Adrenal gland (tissue), 12 donors: ENCODE measurements around the gene TBC1D7. TPM values are rescaled to one million over a fixed set of nuclear protein-coding genes. Genes with fewer than 3 reads are reported as not detected.

ENCODE experiments used
- DNase-seq, 7 donors: peaks; one replicate each; pipeline ENCODE4 v3.0.0-alpha.2; 2019 to 2020
- H3K27ac ChIP-seq, 5 donors: fragments of 200-600 bp; sonication (generic) in 4 of 5; 1 replicate in 3 of 5; 2 replicates in 2 of 5; pipeline versions ENCODE4 v1.5.1 to v1.8.0; 2016 to 2020; ENCODE audit warnings: mild to moderate bottlenecking in 1 of 5
- H3K27me3 ChIP-seq: fragments of 200-600 bp; 2 replicates; pipeline ENCODE4 v1.8.0; 2021
- H3K36me3 ChIP-seq, 2 donors: fragments of 200-600 bp; replicated peaks in 1 of 2; 1 replicate in 1 of 2; 2 replicates in 1 of 2; pipeline versions ENCODE4 v1.5.1 to v1.8.0; 2018 to 2022
- H3K4me1 ChIP-seq, 2 donors: fragments of 200-600 bp; replicated peaks in 1 of 2; 1 replicate in 1 of 2; 2 replicates in 1 of 2; pipeline versions ENCODE4 v1.5.1 to v1.8.0; 2018 to 2021
- H3K4me3 ChIP-seq, 4 donors: fragments of 200-600 bp; sonication (generic) in 3 of 4; one replicate each; pipeline ENCODE4 v1.5.1; 2016 to 2018
- H3K9me3 ChIP-seq, 3 donors: fragments of 200-600 bp; sonication (generic) in 1 of 3; replicated peaks in 1 of 3; 1 replicate in 2 of 3; 2 replicates in 1 of 3; pipeline versions ENCODE4 v1.5.1 to v1.8.0; 2016 to 2021
- POLR2A ChIP-seq, 2 donors: fragments of 450-650 bp; IDR thresholded peaks; one replicate each; pipeline ENCODE4 v1.6.1; 2017; ENCODE audit warnings: antibody characterized with exemption in 2 of 2, mild to moderate bottlenecking in 2 of 2, moderate library complexity in 1 of 2
- WGBS, 4 donors: extraction: QIAGEN DNeasy Blood & Tissue Kit in 2 of 4; methylation state at CpG; one replicate each; pipeline versions ENCODE4 v1.1.5 to v1.1.7; 2013 to 2017; 5-methylcytosine and 5-hydroxymethylcytosine counted together
- intact Hi-C, 2 donors: fragments of 100-400 bp; cut with DNase I; formaldehyde crosslinking; loops; one replicate each; pipeline versions ENCODE4 v1.14.1 to v1.15.0; 2022 to 2023
- polyA plus RNA-seq, 3 donors: library from polyadenylated mRNA; stranded (reverse); fragments of 200-250 nt in 2 of 3; fragments of 350-450 nt in 1 of 3; fragmentation: Illumina TruSeq in 1 of 3; extraction: RNeasy Lipid Tissue Mini Kit (QIAGEN cat#74804) in 1 of 3; gene quantifications; one replicate each; pipeline ENCODE4 v1.2.3, GENCODE V29; 2013 to 2014
- total RNA-seq, 9 donors: library from RNA; depleted of rRNA in 4 of 9; stranded (reverse); fragments of >200 nt in 4 of 9; fragments of 120-200 nt in 1 of 9; fragmentation: NEBNext Ultra II Directional in 1 of 9; extraction: Animal tissue kit (Norgen Biotek cat#: 25700) in 1 of 9; gene quantifications; one replicate each; pipeline versions ENCODE4 v1.1.0 to v1.2.4, GENCODE V29; 2013 to 2023
- TF ChIP-seq, protein P1 (sequence below), 6 experiments: fragments of 450-650 bp in 4 of 6; fragments of 200-600 bp in 2 of 6; sonication (generic) in 1 of 6; IDR thresholded peaks; 1 replicate in 5 of 6; 2 replicates in 1 of 6; pipeline versions ENCODE4 v1.5.1 to v1.8.0; 2016 to 2021; ENCODE audit warnings: antibody characterized with exemption in 6 of 6, mild to moderate bottlenecking in 2 of 6, moderate library complexity in 1 of 6
- donor health status: healthy with polysubstance abuse.
- donor health status: Bipolar disorder and iron deficiency.
- donor health status: DM: yes; HTN: yes; CAD: no.
- donor health status: DM: no; HTN: no; CAD: no.
- donor health status: DM: no; HTN: no; CAD: no.
- donor health status: DM: yes; HTN: yes; CAD: no.

The TBC1D7 gene
- total and polyA plus RNA-seq, 12 donors = 8.0 to 23.0 (median 12.4) TPM

DNA sequence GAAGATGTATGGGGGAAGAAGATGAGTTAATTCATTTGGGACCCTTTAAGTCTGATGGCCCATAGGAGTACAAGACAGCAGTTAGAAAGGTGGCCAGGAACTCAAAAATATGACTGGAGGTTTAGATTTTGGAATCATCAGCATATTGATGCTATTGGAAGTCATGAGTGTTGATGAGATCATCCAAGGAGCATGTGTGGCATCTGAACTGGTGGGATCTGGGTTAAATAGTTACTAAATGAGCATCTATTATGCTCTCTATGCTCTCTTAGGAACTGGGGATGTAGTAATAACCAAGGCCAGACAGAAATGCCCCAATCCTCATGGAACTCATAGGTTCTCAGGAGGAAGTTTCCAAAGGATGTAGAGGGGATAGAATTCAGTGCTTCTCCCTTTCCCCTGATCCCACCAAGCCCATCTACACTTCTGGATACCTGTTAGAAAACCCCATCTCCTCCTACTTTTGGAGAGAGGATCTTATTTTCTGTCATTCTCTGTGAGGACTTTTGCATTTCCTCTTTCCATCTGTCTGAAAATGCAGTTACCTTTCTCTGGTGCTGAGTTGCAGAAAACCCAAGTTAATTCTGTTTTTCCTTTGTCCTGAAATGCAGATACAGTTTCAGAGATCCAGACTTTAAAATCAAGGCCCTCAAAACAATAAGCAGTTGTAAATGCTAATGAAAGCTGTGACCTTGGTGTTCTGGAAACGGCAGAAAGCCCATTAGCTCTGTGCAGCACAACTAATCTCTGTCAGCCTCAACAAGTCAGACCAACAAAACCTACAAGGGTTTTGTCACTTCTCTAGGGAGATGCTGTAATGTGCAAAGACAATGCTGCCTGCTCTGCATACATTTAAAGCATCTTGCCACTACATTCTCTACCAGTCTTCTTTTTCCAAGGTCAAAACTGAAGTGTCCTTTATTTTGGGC lies 65.8 kb downstream of the TBC1D7 start:
- TF ChIP-seq, protein P1, sequence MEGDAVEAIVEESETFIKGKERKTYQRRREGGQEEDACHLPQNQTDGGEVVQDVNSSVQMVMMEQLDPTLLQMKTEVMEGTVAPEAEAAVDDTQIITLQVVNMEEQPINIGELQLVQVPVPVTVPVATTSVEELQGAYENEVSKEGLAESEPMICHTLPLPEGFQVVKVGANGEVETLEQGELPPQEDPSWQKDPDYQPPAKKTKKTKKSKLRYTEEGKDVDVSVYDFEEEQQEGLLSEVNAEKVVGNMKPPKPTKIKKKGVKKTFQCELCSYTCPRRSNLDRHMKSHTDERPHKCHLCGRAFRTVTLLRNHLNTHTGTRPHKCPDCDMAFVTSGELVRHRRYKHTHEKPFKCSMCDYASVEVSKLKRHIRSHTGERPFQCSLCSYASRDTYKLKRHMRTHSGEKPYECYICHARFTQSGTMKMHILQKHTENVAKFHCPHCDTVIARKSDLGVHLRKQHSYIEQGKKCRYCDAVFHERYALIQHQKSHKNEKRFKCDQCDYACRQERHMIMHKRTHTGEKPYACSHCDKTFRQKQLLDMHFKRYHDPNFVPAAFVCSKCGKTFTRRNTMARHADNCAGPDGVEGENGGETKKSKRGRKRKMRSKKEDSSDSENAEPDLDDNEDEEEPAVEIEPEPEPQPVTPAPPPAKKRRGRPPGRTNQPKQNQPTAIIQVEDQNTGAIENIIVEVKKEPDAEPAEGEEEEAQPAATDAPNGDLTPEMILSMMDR (IDR thresholded peaks at IDR 0.05) = no peak
- TF ChIP-seq POLR2A (IDR thresholded peaks at IDR 0.05) = no peak
- intact Hi-C loops = no loop called here
- Histone ChIP-seq H3K27ac (no peak overlapping the region), H3K27me3 (no peaks in the 10 kb centered on the region), H3K36me3 (no peaks in the 10 kb centered on the region), H3K4me3 (no peak overlapping the region), H3K9me3 (no peaks in the 10 kb centered on the region), H3K4me1 (no peaks in the 10 kb centered on the region)
- 21 to 42% (median 25%) methylated on average over 1 of the region's 1 CpG for WGBS, 4 donors
- no peak for DNase-seq

GRCh38 chr6:13261464-13261994 lies 66.8 kb downstream of the TBC1D7 start:
- 47 to 64% (median 60%) methylated on average over 1 of the region's 1 CpG for WGBS, 4 donors
- H3K27me3 ChIP-seq = no peaks in the 10 kb centered on the region
- intact Hi-C loops = no loop called here

GRCh38 chr6:13260831-13261230 lies 67.5 kb downstream of the TBC1D7 start:
- WGBS, 4 donors = 77 to 89% (median 86%) methylated on average over 5 of the region's 5 CpGs
- intact Hi-C loops = no loop called here
- Histone ChIP-seq H3K27ac (peak overlapping the region in 1 of 5 donors; percentile 38), H3K9me3 (no peaks in the 10 kb centered on the region), H3K4me3 (no peak overlapping the region), H3K27me3 (no peaks in the 10 kb centered on the region), H3K36me3 (no peaks in the 10 kb centered on the region), H3K4me1 (no peaks in the 10 kb centered on the region)
- no peak for DNase-seq
- TF ChIP-seq, protein P1 (IDR thresholded peaks at IDR 0.05) = no peak
- no peak for TF ChIP-seq POLR2A (IDR thresholded peaks at IDR 0.05)

More at GRCh38 chr6:13261464-13261994, 66.8 kb downstream of the TBC1D7 start:
- TF ChIP-seq POLR2A (IDR thresholded peaks at IDR 0.05) = no peak
- TF ChIP-seq, protein P1 (IDR thresholded peaks at IDR 0.05) = no peak
- no peaks in the 10 kb centered on the region for H3K36me3 ChIP-seq
- H3K9me3 ChIP-seq = no peaks in the 10 kb centered on the region
- H3K27ac ChIP-seq = peak overlapping the region in 1 of 5 donors; percentile 38
- no peak for DNase-seq
- H3K4me3 ChIP-seq = no peak overlapping the region
- no peaks in the 10 kb centered on the region for H3K4me1 ChIP-seq

GRCh38 chr6:13260101-13260598 lies 68.2 kb downstream of the TBC1D7 start:
- WGBS, 4 donors = 88 to 93% (median 88%) methylated on average over 7 of the region's 7 CpGs
- intact Hi-C loops = no loop called here
- no peaks in the 10 kb centered on the region for H3K4me1 ChIP-seq
- no peak overlapping the region for H3K4me3 ChIP-seq
- DNase-seq = no peak
- no peak overlapping the region for H3K27ac ChIP-seq
- TF ChIP-seq, protein P1 (IDR thresholded peaks at IDR 0.05) = no peak
- no peak for TF ChIP-seq POLR2A (IDR thresholded peaks at IDR 0.05)
- H3K36me3 ChIP-seq = no peaks in the 10 kb centered on the region
- no peaks in the 10 kb centered on the region for H3K9me3 ChIP-seq
- no peaks in the 10 kb centered on the region for H3K27me3 ChIP-seq
